ENCODE measurements around the gene DZANK1.
"Not testable (repeated sequence)": the region's sequence is repeated elsewhere in the genome, so short reads cannot be mapped to it uniquely, and the experiment has no call there.

The DZANK1 gene

GRCh38 chr20:18380908-18381529, 85.8 kb downstream of the DZANK1 start:
- no peak; the same call in 1 of the 2 replicates for TF ChIP-seq CTCF (IDR thresholded peaks at IDR 0.05; ENCODE audit: low read depth, low read length)
- no peak overlapping the region for H3K4me3 ChIP-seq (ENCODE audit: low read depth, low read length)

GRCh38 chr20:18377896-18378481, 88.8 kb downstream of the DZANK1 start:
- H3K4me3 ChIP-seq (ENCODE audit: low read depth, low read length): no peak overlapping the region
- TF ChIP-seq CTCF (IDR thresholded peaks at IDR 0.05; ENCODE audit: low read depth, low read length): no peak

DNA sequence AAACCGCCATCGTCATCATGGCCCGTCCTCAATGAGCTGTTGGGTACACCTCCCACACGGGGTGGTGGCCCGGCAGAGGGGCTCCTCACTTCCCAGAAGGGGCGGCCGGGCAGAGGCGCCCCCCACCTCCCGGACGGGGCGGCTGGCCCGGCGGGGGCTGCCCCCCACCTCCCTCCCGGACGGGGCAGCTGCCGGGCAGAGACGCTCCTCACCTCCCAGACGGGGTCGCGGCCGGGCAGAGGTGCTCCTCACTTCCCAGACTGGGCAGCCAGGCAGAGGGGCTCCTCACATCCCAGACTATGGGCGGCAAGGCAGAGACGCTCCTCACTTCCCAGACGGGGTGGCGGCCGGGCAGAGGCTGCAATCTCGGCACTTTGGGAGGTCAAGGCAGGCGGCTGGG, 91.3 kb downstream of the DZANK1 start:
- H3K4me3 ChIP-seq (ENCODE audit: low read depth, low read length): not testable (repeated sequence)

- H3K4me3 ChIP-seq (ENCODE audit: low read depth, low read length): no peak overlapping the region
- no peak for TF ChIP-seq CTCF (IDR thresholded peaks at IDR 0.05; ENCODE audit: low read depth, low read length)
Observed at GRCh38 chr20:18372296-18372695, 94.5 kb downstream of the DZANK1 start.

GRCh38 chr20:18364768-18365167, 102.1 kb downstream of the DZANK1 start:
- no peak overlapping the region for H3K4me3 ChIP-seq (ENCODE audit: low read depth, low read length)
- no peak for TF ChIP-seq CTCF (IDR thresholded peaks at IDR 0.05; ENCODE audit: low read depth, low read length)

- no peak for TF ChIP-seq CTCF (IDR thresholded peaks at IDR 0.05; ENCODE audit: low read depth, low read length)
Observed at GRCh38 chr20:18363708-18364107, 103.1 kb downstream of the DZANK1 start.

DNA sequence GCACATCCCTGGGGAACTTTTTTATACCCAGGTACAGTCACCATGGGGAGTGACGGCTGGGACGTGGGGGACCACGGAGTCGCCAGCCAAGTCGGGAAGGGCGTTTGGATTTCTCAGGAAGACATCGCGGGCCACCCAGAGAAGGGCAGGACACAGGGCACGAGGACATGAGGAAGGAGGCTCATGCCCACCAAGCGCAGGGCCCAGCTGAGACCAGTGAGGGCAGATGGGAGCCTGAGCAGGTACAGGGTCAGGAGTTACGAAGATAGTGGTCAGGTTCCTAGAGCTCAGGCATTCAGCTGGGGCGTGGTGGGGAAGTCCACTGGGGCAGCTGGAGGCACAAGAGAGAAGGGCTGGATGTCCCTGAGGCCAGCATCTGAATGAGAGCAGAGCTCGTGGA, 103.9 kb downstream of the DZANK1 start:
- TF ChIP-seq CTCF (IDR thresholded peaks at IDR 0.05; ENCODE audit: low read depth, low read length): no peak
- H3K4me3 ChIP-seq (ENCODE audit: low read depth, low read length): no peak overlapping the region

More at GRCh38 chr20:18363708-18364107, 103.1 kb downstream of the DZANK1 start:
- no peak overlapping the region for H3K4me3 ChIP-seq (ENCODE audit: low read depth, low read length)

DNA sequence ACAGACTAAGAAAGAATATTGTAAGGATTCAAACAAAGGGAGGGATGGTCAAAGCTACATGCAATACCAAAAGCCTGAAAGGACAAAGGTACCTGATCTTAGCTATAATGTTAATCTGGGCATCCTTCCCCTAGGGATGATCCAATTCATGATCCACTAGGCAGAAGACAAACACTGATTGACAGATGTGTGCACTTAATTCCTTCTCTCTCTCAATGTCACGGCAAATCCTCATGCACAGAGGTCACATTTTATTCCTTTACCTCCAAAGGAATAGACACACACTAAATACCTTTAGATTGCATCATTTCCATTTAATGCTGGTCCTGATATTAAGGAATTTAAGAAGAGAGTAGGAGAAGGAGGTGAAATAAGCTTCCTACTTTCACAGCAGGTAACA, 105.2 kb downstream of the DZANK1 start:
- TF ChIP-seq CTCF (IDR thresholded peaks at IDR 0.05; ENCODE audit: low read depth, low read length): no peak

More for the DNA sequence above, 105.2 kb downstream of the DZANK1 start:
- no peak overlapping the region for H3K4me3 ChIP-seq (ENCODE audit: low read depth, low read length)
